ENCODE data around the gene ABLIM1. TPM values are rescaled to one million over a fixed set of nuclear protein-coding genes. Genes with fewer than 3 reads are reported as not detected.
A peak's percentile ranks its signal among the peaks of the same experiment; 100 is the strongest.

ABLIM1 gene
- total RNA-seq, 1 donor from 2014 or later, result 35.8 TPM

DNA sequence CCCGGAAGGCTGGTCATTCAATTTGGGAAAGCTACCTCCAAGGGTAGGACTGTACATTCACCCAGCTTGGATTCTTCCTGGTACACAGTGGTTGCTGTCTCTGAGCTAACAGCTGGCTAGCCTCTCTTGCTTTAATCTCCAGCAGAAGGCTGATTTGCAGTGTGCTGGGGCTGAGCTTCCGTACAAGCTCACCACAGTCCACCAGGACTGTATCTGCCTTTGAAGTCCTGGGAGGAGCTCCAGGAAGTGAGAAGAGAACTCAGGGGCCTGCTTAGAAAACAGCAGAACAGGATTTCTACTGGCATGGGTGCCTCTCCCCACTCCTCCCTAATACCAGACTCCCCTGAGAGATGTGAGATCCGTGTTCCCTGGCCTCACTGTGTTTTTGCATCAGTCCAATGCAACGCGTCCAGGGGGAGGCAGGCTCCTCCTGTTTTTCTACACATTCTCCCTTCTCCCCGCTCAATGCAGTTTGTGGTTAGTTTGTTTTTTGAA, 260.4 kb downstream of the ABLIM1 start:
- H3K36me3 Mint-ChIP-seq (ENCODE audit: low read depth), result no peaks in the 10 kb centered on the region
- no peaks in the 10 kb centered on the region for H3K9me3 Mint-ChIP-seq
- no peak for DNase-seq (ENCODE audit: low read depth, low spot score)
- H3K27ac Mint-ChIP-seq (ENCODE audit: unreplicated experiment), result no peak overlapping the region
- TF ChIP-seq, protein P1, sequence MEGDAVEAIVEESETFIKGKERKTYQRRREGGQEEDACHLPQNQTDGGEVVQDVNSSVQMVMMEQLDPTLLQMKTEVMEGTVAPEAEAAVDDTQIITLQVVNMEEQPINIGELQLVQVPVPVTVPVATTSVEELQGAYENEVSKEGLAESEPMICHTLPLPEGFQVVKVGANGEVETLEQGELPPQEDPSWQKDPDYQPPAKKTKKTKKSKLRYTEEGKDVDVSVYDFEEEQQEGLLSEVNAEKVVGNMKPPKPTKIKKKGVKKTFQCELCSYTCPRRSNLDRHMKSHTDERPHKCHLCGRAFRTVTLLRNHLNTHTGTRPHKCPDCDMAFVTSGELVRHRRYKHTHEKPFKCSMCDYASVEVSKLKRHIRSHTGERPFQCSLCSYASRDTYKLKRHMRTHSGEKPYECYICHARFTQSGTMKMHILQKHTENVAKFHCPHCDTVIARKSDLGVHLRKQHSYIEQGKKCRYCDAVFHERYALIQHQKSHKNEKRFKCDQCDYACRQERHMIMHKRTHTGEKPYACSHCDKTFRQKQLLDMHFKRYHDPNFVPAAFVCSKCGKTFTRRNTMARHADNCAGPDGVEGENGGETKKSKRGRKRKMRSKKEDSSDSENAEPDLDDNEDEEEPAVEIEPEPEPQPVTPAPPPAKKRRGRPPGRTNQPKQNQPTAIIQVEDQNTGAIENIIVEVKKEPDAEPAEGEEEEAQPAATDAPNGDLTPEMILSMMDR (conservative IDR thresholded peaks at IDR 0.05), result no peak
- H3K4me3 Mint-ChIP-seq, result peak overlapping the region; percentile 35
- H3K4me1 Mint-ChIP-seq, result peaks cover 95% of the 10 kb centered on the region
- H3K27me3 Mint-ChIP-seq (ENCODE audit: low read depth), result peaks cover 28% of the 10 kb centered on the region

DNA sequence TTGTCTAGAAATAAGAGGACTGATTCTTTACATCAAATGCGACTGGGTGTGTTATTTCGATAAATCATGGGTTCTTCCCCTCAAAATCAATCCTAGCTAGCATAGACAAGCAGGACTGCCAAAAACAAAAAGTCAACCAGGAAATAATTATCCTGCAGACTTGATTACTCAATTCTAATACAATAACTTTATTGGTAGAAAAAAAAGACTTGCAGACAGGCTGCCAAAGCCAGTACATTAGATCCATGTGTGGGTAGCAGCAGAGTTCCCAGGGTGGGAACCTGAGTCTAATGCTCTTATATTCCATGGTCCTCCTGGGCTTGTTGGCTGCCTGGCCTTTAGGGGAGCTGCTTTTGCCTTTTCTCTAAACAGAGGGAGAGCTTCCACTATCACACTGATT, 261.6 kb downstream of the ABLIM1 start:
- H3K36me3 Mint-ChIP-seq (ENCODE audit: low read depth), result no peaks in the 10 kb centered on the region
- DNase-seq (ENCODE audit: low read depth, low spot score), result no peak
- TF ChIP-seq, protein P1 (conservative IDR thresholded peaks at IDR 0.05), result no peak
- peaks cover 16% of the 10 kb centered on the region for H3K27me3 Mint-ChIP-seq (ENCODE audit: low read depth)
- no peak overlapping the region for H3K27ac Mint-ChIP-seq (ENCODE audit: unreplicated experiment)
- peaks cover 83% of the 10 kb centered on the region for H3K4me1 Mint-ChIP-seq
- no peaks in the 10 kb centered on the region for H3K9me3 Mint-ChIP-seq
- no peak overlapping the region for H3K4me3 Mint-ChIP-seq

GRCh38 chr10:114395366-114396022, 262.6 kb downstream of the ABLIM1 start:
- H3K27ac Mint-ChIP-seq (ENCODE audit: unreplicated experiment), result no peak overlapping the region
- TF ChIP-seq, protein P1 (conservative IDR thresholded peaks at IDR 0.05), result no peak
- H3K36me3 Mint-ChIP-seq (ENCODE audit: low read depth), result no peaks in the 10 kb centered on the region
- no peaks in the 10 kb centered on the region for H3K9me3 Mint-ChIP-seq
- DNase-seq (ENCODE audit: low read depth, low spot score), result no peak
- H3K4me1 Mint-ChIP-seq, result peaks cover 80% of the 10 kb centered on the region
- H3K4me3 Mint-ChIP-seq, result peak overlapping the region; percentile 46
- peaks cover 8% of the 10 kb centered on the region for H3K27me3 Mint-ChIP-seq (ENCODE audit: low read depth)

DNA sequence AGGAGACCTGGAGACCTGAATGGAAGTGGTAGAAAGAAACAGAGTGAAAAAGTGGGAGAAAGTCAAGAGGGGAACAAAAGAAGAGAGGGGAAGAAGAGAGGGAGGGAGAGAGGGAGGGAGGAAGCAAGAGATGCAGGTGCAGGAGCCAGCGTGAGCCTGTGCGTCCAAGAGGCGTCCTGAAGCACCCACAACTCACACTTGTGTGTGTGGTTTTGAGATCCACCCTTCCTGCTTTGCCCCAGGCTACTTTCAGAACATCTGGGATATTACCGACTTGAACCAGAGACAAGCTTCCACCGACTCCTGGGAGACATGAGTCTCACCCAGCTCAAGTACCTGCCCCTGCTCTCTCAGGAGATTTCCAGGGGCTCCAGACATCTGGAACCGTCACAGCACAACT, 263.5 kb downstream of the ABLIM1 start:
- TF ChIP-seq, protein P1 (conservative IDR thresholded peaks at IDR 0.05), result no peak
- peaks cover 77% of the 10 kb centered on the region for H3K4me1 Mint-ChIP-seq
- DNase-seq (ENCODE audit: low read depth, low spot score), result no peak
- H3K36me3 Mint-ChIP-seq (ENCODE audit: low read depth), result no peaks in the 10 kb centered on the region
- no peaks in the 10 kb centered on the region for H3K9me3 Mint-ChIP-seq
- peaks cover 3% of the 10 kb centered on the region for H3K27me3 Mint-ChIP-seq (ENCODE audit: low read depth)
- H3K4me3 Mint-ChIP-seq, result no peak overlapping the region
- peak overlapping the region; percentile 87 for H3K27ac Mint-ChIP-seq (ENCODE audit: unreplicated experiment)

DNA sequence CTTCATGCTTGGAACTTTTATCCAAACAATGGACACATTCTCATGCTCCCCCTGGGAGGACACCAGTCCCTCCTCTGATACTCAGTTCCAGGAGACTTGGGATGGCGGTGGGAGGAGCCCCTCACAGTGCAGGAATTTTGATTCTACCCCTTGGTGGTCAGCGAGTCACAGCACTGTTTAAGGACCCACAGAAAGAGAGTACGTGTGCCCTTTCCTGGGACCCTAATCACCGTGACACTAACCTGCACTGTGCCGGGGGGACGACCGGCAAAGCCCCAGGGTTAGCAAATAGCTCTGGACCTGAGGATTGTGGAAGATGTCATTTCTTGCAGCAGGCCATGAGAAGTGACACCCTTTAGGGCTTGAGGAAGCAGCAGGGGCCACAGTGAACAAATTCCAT, 264.2 kb downstream of the ABLIM1 start:
- no peak for DNase-seq (ENCODE audit: low read depth, low spot score)
- Mint-ChIP-seq H3K27ac (ENCODE audit: unreplicated experiment) (peak overlapping the region; percentile 87), H3K27me3 (ENCODE audit: low read depth) (peaks cover under 1% of the 10 kb centered on the region), H3K4me1 (peaks cover 77% of the 10 kb centered on the region), H3K36me3 (ENCODE audit: low read depth) (no peaks in the 10 kb centered on the region), H3K4me3 (peak overlapping the region; percentile 29), H3K9me3 (no peaks in the 10 kb centered on the region)
- TF ChIP-seq, protein P1 (conservative IDR thresholded peaks at IDR 0.05), result no peak
